Activated CD4-positive, alpha-beta T cell treated with anti-CD3 and anti-CD28 coated beads for 4 hours (primary cell): Measurements from ENCODE around the gene CCNL1.

Experiments
- DNase-seq, 2 donors: peaks; one replicate each; pipeline ENCODE4 v3.0.0-alpha.2; 2020

The CCNL1 gene

DNA sequence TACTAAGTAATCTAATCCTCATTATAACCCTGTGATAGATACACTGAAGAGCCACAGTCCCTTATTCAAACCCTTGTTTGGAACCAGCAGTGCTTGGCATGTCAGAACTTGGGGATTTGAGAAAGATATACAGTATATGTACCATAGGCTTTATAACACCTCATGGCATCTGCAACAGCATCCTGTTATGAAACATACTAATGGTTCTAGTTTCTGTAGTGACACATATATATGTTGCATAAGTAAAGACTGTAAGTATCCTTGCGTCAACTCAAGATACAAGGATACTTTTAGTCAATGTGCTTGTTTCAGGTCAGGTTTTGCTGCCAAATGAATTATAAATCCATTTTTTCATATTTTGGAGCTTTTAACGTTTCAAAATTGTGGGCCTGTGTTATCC is 58.5 kb downstream of the CCNL1 start:
- no peak for DNase-seq

GRCh38 chr3:157100608-157101396 is 59.1 kb downstream of the CCNL1 start:
- no peak for DNase-seq

DNA sequence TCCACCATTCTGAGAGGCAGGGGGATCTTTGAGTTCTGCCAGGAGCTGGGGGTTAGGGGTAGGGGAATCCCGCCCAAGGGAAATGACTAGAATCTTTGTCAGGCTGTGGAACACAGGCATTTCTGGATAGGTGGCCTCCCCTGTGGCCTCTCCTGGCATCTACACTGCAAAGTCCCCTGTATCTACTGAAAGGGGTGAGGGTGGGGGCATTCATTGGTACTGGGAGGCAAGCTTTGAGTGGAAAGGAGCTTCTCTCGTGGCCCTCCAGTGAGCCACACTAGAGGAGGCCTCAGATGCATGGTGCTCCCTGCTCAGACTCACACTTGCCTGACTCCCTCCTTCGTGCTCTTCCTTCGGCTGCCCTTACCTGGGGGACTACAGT is 59.9 kb downstream of the CCNL1 start:
- no peak for DNase-seq

DNA sequence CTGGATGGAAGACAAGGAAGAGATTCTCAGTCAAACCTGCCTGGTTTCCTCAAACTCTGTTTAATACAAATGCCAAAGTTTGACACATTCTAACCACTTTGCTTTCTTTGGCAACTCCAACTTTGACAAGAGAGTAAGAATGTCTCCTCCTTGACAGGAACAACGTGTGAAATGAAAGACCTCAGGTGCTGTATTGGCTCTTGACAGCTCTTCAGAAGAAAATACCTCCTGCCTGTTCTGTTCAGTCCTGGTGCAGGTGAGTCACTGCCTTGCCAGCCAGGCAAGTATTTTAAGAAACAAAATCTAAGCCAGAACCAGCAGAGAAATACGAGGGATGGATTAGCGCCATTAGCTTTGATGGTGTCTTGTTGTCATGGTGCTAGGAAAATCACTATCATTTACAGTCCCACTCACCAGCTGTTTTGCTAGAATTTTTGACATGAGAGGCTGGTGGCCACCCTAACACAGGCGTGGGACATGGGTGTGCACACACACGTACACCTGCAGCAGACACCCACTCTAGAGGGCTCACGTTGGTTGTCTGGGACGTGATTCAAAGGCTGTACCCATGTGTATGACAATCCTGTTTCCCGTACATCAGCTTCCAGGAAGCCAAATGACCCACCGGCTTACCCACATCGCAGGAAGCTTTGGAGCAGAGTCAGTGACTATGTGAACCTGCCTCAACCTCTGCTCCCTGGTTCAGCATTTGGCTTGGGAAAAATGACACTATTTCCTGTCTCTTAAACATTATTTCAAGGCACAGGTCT is 60.4 kb downstream of the CCNL1 start:
- no peak for DNase-seq

GRCh38 chr3:157098823-157099185 is 61.1 kb downstream of the CCNL1 start:
- DNase-seq = no peak

DNA sequence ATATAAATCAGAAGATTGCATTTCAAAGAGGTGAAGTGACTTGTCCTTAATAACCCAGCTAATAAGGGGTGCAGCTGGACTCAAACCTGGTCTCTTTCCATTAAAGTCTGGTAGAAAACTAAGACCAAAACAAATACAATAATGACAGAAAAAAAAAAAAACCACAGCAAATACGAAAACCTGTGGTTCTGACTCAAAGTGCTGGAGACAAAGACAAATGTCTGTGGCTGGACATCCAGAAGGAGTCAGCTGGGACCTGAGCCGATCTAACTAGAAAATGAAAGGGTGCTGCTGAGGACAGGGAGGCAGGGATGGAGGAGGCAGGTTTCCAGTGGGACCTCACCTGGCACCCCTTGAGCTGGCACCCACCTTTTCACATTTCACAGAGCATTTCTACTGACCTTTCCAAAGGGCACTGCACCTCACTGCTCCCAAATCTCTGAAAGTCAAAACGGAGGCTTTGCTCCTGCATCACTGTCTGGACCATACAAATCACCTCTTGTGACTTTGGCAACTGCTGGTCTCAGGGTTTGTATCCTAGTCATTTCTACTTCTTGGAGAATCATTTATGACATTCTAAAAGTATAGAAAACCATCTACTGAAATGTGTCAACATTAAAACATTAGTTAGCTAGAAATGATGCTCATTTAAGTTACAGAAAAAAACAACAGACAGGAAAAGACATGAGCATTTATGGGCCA is 61.7 kb downstream of the CCNL1 start:
- DNase-seq = no peak
